Psoas muscle (tissue), 8 donors: Measurements from ENCODE around the gene POMT1. TPM values are rescaled to one million over a fixed set of nuclear protein-coding genes. Genes with fewer than 3 reads are reported as not detected.
A peak's percentile ranks its signal among the peaks of the same experiment; 100 is the strongest.

ENCODE experiments used
- ATAC-seq, 4 donors: fragments of 200-7000 bp; cut with Tn5 transposase; one replicate each; pipeline ENCODE4 v1.9.1; 2020; ENCODE audit warnings: moderate library complexity in 3 of 4, mild to moderate bottlenecking in 2 of 4
- DNase-seq, 2 donors: peaks; one replicate each; pipeline ENCODE4 v3.0.0-alpha.2; 2020
- H3K27ac ChIP-seq: fragments of 200-600 bp; one replicate; pipeline ENCODE4 v1.8.0; 2022
- H3K27me3 ChIP-seq, 3 donors: fragments of 200-600 bp in 1 of 3; one replicate each; pipeline versions ENCODE4 v1.6.1 to v1.8.0; 2013 to 2022; ENCODE audit warnings: low read length in 2 of 3, mild to moderate bottlenecking in 2 of 3, moderate library complexity in 1 of 3; ENCODE audit not compliant: insufficient read depth in 3 of 3
- H3K36me3 ChIP-seq, 2 donors: fragments of 200-600 bp in 1 of 2; one replicate each; pipeline versions ENCODE4 v1.6.1 to v1.8.0; 2013 to 2022; ENCODE audit warnings: low read depth in 1 of 2, mild to moderate bottlenecking in 1 of 2, moderate library complexity in 1 of 2; ENCODE audit not compliant: insufficient read depth in 1 of 2
- H3K4me1 ChIP-seq: fragments of 200-600 bp; one replicate; pipeline ENCODE4 v1.8.0; 2022
- H3K4me3 ChIP-seq: fragments of 200-600 bp; one replicate; pipeline ENCODE4 v1.8.0; 2022; ENCODE audit warnings: mild to moderate bottlenecking
- H3K9me3 ChIP-seq: fragments of 200-600 bp; one replicate; pipeline ENCODE4 v1.8.0; 2022
- CTCF ChIP-seq: fragments of 200-600 bp; IDR thresholded peaks from one replicate; pipeline ENCODE4 v1.8.0; 2022; ENCODE audit warnings: antibody characterized with exemption
- WGBS, 3 donors: extraction: QIAGEN DNeasy Blood & Tissue Kit; methylation state at CpG; one replicate each; pipeline versions ENCODE4 v1.1.6 to v1.1.7; 2013; 5-methylcytosine and 5-hydroxymethylcytosine counted together
- intact Hi-C, 2 donors: fragments of 100-400 bp; cut with DNase I; formaldehyde crosslinking; loops; one replicate each; pipeline versions ENCODE4 v1.11.0 to v1.14.2; 2022
- polyA plus RNA-seq, 3 donors: library from polyadenylated mRNA; stranded (reverse); fragments of 200-250 nt; gene quantifications; one replicate each; pipeline ENCODE4 v1.2.3, GENCODE V29; 2013
- total RNA-seq, 4 donors: library from RNA; stranded (reverse); fragmentation: NEBNext Ultra II Directional in 2 of 4; extraction: Animal tissue kit (Norgen Biotek cat#: 25700) in 2 of 4; gene quantifications; one replicate each; pipeline versions ENCODE4 v1.2.1 to v1.2.4, GENCODE V29; 2021 to 2023
- donor health status: healthy with polysubstance abuse.
- donor health status: DM: no; HTN: no; CAD: no; lungs with moderate emphysema.
- donor health status: Bipolar disorder and iron deficiency.
- donor health status: healthy.
- donor health status: DM: yes; HTN: yes; CAD: no.
- donor health status: DM: no; HTN: no; CAD: no.
- donor health status: DM: no; HTN: no; CAD: no.
- donor health status: DM: yes; HTN: yes; CAD: no.

Gene POMT1
- total and polyA plus RNA-seq, 7 donors = 10.9 to 30.8 (median 15.6) TPM

GRCh38 chr9:131487621-131488031 lies 15.1 kb upstream of the POMT1 start:
- WGBS, 3 donors = 79 to 85% (median 81%) methylated on average over 14 of the region's 14 CpGs
- no peaks in the 10 kb centered on the region for H3K9me3 ChIP-seq
- no peak for TF ChIP-seq CTCF
- DNase-seq (no peak), ATAC-seq (no peak)
- no peak overlapping the region for H3K27ac ChIP-seq
- H3K27me3 ChIP-seq = no peaks in the 10 kb centered on the region
- intact Hi-C loops = no loop called here
- H3K36me3 ChIP-seq = peaks cover 14 to 100% of the 10 kb centered on the region in 2 donors
- H3K4me1 ChIP-seq = peaks cover 5% of the 10 kb centered on the region
- H3K4me3 ChIP-seq = no peak overlapping the region

- no peaks in the 10 kb centered on the region for H3K9me3 ChIP-seq
- H3K36me3 ChIP-seq = peaks cover 9 to 100% of the 10 kb centered on the region in 2 donors
- H3K4me3 ChIP-seq = no peak overlapping the region
- 70 to 74% (median 72%) methylated on average over 8 of the region's 8 CpGs for WGBS, 3 donors
- H3K27me3 ChIP-seq = no peaks in the 10 kb centered on the region
- H3K27ac ChIP-seq = no peak overlapping the region
- intact Hi-C loops = no loop called here
- DNase-seq (no peak), ATAC-seq (no peak)
- TF ChIP-seq CTCF = no peak
- no peaks in the 10 kb centered on the region for H3K4me1 ChIP-seq
Observed at GRCh38 chr9:131490514-131490913, 12.2 kb upstream of the POMT1 start.

- 84 to 92% (median 87%) methylated on average over 20 of the region's 20 CpGs for WGBS, 3 donors
- Histone ChIP-seq H3K4me1 (no peaks in the 10 kb centered on the region), H3K27ac (no peak overlapping the region), H3K9me3 (no peaks in the 10 kb centered on the region), H3K36me3 (peaks cover 9 to 100% of the 10 kb centered on the region in 2 donors), H3K27me3 (no peaks in the 10 kb centered on the region), H3K4me3 (no peak overlapping the region)
- intact Hi-C loops = no loop called here
- ATAC-seq = no peak
- no peak for DNase-seq
- TF ChIP-seq CTCF = no peak
Observed at GRCh38 chr9:131491001-131491710, 11.6 kb upstream of the POMT1 start.

GRCh38 chr9:131492070-131492469 lies 10.6 kb upstream of the POMT1 start:
- Histone ChIP-seq H3K36me3 (peaks cover 9 to 100% of the 10 kb centered on the region in 2 donors), H3K27ac (no peak overlapping the region), H3K4me3 (no peak overlapping the region), H3K27me3 (no peaks in the 10 kb centered on the region), H3K4me1 (no peaks in the 10 kb centered on the region), H3K9me3 (no peaks in the 10 kb centered on the region)
- intact Hi-C loops = no loop called here
- ATAC-seq (peak; percentile 20 to 71 (median 57)), DNase-seq (no peak)
- 82 to 87% (median 82%) methylated on average over 6 of the region's 6 CpGs for WGBS, 3 donors
- TF ChIP-seq CTCF = no peak
